Dedifferentiated amniotic fluid mesenchymal stem cell (primary cell): ENCODE results near the gene ABCA5.

Experiments used
- DNase-seq: peaks from one replicate; pipeline ENCODE4 v3.0.0-alpha.2; 2016; ENCODE audit errors: extremely low spot score

ABCA5 gene

DNA sequence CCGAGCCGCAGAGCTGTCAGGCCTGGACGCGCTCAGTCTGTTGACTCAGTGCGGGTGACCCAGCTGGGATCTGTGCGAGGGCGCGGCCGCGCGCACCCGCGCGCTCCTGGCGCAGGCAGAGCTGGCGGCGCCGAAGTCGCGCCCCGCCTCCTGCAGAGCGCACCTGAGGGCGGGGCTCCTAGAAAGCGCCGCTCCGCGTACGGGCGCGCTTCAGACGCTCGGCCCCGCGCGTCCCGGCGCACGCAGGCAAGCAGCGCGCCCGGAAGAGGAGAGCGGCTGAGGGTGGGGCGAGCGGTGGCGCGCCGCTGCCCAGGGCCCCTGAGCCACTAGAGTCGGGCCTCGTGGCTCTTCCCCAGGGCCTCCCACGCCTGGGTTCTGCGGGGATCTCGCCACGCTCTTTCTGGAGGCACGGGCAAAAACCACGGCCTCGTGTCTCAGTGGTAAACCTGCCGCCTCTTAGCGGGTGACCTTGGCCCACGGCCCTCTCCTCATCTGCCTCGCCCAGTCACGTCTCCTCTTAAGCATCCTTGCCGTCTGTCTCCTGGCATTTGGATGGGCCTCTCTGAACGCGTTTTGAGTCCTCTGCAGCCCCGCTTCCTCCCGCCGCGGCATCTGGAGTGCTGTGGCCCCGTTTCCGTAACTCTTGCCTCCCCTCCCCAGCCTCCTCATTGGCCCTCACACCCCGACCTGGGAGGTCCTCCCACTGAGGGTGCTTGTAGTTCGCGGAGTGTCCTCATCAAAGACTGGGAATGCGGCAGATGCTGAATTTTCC is at the start of gene ABCA5:
ABCA5 (minus strand) TSS at position 74 of the 772 bp plus-strand sequence. CDS start 12,718 bp downstream, outside the sequence.
- DNase-seq, result peak; percentile 29

- DNase-seq, result no peak
These were observed 48.3 kb upstream of the ABCA5 start for GRCh38 chr17:69375229-69375628.

- no peak for DNase-seq
These were observed 46.1 kb upstream of the ABCA5 start for GRCh38 chr17:69373069-69373468.

- DNase-seq, result no peak
These were observed 40.4 kb upstream of the ABCA5 start for GRCh38 chr17:69367298-69367697.

GRCh38 chr17:69363488-69364210 is 36.7 kb upstream of the ABCA5 start:
- DNase-seq, result no peak

GRCh38 chr17:69361156-69361555 is 34.2 kb upstream of the ABCA5 start:
- no peak for DNase-seq

DNA sequence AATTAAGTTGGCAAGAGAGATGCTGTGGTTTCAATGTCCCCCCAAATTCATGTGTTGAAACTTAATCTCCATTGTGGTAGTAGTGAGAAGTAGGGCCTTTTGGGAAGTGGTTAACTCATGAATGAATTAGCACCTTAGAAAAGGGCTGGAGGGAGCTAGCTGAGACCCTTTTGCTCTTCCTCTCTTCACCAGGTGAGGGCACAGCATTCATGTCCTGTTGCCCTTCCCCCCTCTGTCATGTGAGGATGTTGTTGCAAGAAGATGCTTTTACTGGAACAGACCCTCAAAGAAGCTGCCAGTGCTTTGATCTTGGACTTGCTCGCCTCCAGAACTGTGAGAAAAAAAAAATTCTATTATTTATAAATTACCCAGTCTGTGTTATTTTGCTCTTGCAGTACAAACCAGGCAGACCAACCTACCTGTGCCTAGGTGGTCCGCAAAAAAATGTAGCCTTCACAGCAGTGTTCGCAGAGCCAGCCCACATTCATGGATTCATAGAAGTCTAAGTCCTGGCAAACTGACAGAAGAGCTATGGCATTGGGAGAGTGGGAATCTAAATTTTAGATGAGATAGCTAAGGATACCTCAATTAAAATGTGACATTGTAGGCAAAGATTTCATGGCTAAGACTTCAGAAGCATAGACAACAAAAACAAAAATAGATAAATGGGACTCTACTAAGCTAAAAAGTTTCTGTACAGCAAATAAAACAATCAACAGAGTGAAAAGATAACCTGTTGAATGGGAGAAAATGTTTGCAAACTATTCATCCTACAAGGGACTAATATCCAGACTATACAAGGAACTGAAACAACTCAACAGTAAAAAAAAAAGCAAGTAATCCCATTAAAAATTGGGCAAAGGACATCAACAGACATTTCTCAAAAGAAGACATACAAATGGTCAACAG is 32.0 kb upstream of the ABCA5 start:
- no peak for DNase-seq

DNA sequence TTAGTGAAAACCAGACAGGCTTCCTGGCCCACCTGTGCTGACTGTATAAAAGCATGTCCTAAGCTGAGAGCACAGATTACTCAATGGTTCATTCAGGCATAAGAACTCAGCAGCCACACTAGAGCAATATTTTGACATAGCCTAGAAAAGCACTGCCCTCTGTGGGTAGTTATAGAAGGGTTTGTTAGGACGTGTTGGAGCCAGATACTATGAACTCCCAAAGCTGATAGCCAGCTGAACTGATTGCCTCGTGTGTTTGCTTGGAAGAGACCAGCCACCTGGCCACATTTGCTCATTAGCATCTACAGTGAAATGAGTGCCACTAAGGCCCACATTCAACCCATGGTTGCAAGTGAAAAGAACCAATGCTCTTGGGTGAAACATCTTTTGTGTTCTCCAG is 30.8 kb upstream of the ABCA5 start:
- DNase-seq, result no peak

- no peak for DNase-seq
These were observed 29.7 kb upstream of the ABCA5 start for GRCh38 chr17:69356625-69357024.

DNA sequence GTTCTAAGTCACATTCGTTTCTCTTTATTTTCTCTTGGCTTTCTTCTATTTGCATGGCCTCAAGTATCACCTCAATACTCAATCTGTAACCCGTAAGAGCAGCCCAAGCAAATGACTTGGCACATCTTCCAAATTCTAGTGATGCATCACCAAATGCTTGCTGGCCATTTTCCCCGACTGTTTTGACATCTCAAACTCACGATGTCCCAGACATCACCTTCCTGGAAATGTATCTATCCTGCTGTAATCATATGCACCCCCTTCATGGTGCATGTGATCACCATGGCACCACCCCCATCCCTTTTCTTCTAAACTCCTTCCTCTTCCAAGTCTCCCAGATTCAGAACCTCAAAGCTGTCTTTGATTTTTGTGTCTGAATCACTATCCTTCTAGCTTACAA is 24.0 kb upstream of the ABCA5 start:
- no peak for DNase-seq

GRCh38 chr17:69348429-69348828 is 21.5 kb upstream of the ABCA5 start:
- DNase-seq, result no peak

DNA sequence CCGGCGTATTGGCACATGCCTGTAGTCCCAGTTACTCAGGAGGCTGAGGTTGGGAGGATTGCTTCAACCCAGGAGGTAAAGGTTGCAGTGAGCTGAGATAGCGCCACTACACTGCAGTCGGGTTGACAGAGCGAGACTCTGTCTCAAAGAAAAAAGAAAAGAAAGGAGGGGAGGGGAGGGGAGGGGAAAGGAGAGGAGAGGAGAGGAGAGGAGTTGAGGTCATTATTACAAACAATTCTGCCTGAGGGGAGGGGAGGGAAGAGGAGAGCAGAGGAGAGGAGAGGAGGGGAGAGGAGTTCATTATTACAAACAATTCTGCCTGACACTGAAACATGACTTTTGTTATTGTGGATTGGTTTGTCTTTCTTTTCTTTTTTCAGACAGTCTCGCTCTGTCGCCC is 19.8 kb upstream of the ABCA5 start:
- no peak for DNase-seq

DNA sequence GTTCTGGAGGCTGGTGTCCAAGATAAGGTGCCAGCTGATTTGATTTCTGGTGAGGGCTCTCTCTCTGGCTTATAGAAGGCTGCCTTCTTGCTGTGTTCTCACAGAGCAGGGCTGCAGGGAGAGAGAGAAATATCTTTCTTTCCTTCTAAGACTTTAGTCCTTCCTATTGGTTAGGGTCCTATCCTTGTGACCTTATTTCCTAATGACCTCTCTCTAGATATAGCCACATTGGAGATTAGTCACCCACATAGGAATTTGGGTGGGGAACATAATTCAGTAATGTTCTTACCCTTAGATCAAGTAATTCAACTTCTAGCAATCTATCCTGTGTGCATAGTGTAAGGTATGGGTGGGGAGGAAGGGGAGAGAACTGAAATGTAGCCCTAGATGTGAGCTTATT is 18.0 kb upstream of the ABCA5 start:
- DNase-seq, result no peak

DNA sequence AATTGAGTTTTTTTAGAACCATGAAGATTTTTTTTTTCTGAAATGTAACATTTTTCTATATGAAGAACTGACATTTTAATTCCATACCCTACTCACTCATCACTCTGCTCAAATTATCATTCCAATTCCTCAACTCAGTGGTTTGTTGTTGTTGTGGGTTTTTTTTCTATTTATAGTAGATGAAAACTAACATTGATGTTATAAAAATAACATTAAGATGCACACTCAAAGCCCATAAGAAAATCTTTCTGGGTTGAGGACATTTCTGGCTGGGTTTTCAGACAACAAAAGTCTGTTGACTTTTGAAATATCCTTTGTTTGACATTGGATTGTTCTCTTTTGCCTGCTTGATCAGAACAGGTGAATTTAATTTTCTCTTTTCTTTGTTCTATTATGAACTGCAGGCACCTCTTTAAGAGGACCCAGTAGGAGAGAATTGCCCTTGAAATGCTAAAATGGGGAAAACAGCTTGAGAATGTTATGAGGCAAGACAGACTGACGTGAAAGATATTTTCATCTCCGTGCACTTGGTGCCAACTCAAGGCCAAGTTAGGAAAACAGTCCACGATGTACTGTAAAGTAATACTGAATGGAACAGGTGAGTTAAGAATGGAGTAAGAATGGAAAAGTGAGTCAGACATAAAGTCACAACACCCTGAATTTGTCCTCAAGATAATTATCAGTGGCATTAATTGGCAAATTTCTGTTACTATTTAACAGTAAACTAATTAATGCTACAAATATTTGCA is 16.1 kb upstream of the ABCA5 start:
- DNase-seq, result no peak

- no peak for DNase-seq
These were observed 13.0 kb upstream of the ABCA5 start for GRCh38 chr17:69339937-69340336.

DNA sequence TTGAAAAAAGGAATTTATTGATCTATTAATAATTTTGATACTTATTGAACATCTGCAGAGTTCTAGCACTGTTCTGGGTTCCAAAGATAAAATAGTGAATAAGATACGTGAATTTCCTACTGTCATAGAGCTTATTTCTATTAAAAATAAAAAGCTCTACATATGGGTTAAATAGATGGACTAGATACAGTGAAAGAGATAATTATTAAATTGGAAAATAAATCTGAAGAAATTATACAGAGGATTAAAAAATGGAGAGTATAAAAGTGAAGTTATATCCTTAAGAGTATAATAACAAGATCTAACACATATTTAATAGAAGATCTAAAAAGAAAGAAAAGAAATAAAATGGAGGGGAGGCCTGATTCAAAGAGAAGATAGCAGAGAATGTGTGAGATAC is 10.1 kb upstream of the ABCA5 start:
- DNase-seq, result no peak

- no peak for DNase-seq
These were observed 9.6 kb upstream of the ABCA5 start for GRCh38 chr17:69336580-69336979.

GRCh38 chr17:69335058-69335457 is 8.1 kb upstream of the ABCA5 start:
- DNase-seq, result peak; percentile 68

DNA sequence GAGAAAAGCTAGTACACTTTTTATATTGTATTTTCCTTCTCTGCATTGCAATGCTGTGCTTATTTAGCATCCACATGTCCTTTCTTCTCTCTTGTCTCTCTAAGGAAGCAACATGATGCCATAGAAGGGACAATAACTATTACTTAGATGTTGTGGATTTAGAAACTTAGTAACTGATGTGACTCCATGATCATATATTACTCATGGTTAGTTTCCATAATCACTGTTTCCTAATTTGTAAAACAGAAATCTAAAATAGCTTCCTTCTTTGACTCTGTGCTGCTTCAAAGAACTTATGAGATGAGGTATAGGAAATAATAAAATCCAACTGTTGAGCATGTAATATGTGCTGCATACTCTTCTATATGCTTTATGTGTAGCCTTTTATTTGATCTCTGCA is 6.6 kb upstream of the ABCA5 start:
- no peak for DNase-seq

DNA sequence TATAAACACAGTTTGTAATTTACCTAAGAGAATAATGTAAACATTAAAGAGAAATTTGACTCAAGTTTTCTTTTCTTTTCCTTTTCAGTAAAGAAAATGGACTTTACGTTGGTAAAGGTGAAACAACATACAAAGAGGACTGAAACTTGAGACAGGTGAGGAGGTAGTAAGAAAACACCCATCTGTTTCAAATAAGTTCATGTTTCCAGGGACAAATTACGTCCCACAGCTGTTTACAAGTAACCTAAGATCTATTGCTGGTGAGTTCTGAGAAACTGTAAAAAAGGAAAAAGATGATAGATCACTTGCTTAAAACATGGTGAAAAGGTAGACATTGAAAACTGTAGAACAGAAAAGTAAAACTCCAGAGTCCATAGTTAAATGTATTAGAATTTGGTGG is 4.8 kb upstream of the ABCA5 start:
- no peak for DNase-seq

DNA sequence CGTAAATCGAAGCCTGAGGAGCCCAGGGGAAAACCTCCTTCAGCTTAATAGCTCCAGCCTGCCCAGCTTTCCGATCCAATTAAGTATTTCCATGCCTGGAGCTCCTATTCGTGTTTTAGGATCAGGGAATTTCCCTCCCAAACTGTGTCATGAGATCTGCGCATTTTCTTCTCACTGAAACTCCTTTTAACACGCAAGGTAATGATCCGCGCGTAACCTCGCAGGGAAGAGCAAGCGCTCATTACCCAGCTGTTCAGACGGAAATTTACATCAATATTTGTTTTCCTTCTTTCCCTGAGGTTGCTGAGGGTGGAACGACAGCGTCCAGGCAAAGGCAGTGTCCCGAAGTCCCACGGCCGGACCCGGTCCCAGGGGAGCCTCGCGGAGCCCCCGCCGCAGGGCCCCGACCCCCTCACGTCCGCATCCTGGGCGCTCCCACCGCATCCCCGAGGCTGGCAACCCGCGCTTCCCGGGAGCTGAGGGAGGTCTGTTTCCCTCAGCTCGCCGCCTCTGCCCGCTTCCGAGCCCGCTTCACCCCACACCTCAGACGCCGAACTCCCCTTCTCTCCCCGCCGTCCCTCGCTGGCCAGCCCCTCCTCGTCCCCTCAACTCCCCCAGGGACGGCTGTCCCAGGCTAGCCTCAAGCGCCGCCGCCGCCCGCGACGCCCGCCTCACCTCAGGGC is 415 bp downstream of the ABCA5 start:
- peak; percentile 17 for DNase-seq
